Keratinocyte (primary cell): ENCODE data around the gene MPP4. TPM values are rescaled to one million over a fixed set of nuclear protein-coding genes. Genes with fewer than 3 reads are reported as not detected.

Experiments used
- DNase-seq: peaks from one replicate; pipeline ENCODE4 v3.0.0-alpha.2; 2011; ENCODE audit warnings: low read depth, missing footprints, low spot score
- FAIRE-seq: peaks from 2 replicates; lab custom pipeline; 2011; peaks lifted over from hg19 to GRCh38; lab: Jason Lieb, UNC
- H2AFZ ChIP-seq: 2 replicates; pipeline ENCODE4 v1.6.0; 2012; ENCODE audit warnings: low read length, control low read depth, inconsistent platforms; ENCODE audit not compliant: control insufficient read depth
- H3K27ac ChIP-seq: 2 replicates; pipeline ENCODE4 v1.5.1; 2011; ENCODE audit warnings: low read length; ENCODE audit not compliant: control insufficient read depth, insufficient read depth
- H3K27me3 ChIP-seq: 3 replicates; pipeline ENCODE4 v1.6.0; 2011; ENCODE audit warnings: low read length; ENCODE audit not compliant: control insufficient read depth, insufficient read depth; ENCODE audit errors: extremely low read depth
- H3K36me3 ChIP-seq, 2 experiments: 2 replicates in 1 of 2; 3 replicates in 1 of 2; pipeline ENCODE4 v1.5.1; 2011; ENCODE audit warnings: low read length in 2 of 2, mild to moderate bottlenecking in 1 of 2; ENCODE audit not compliant: control insufficient read depth in 2 of 2, insufficient read depth in 2 of 2; ENCODE audit errors: extremely low read depth in 1 of 2
- H3K4me1 ChIP-seq: 3 replicates; pipeline ENCODE4 v1.5.1; 2011; ENCODE audit warnings: low read length; ENCODE audit not compliant: control insufficient read depth, insufficient read depth; ENCODE audit errors: extremely low read depth
- H3K4me2 ChIP-seq: 3 replicates; pipeline ENCODE4 v1.6.0; 2011; ENCODE audit warnings: low read depth, low read length; ENCODE audit not compliant: control insufficient read depth, insufficient read depth; ENCODE audit errors: extremely low read depth
- H3K4me3 ChIP-seq, 3 experiments: fragments of 200-600 bp in 1 of 3; sonication (generic) in 1 of 3; 2 replicates in 2 of 3; 3 replicates in 1 of 3; pipeline ENCODE4 v1.5.1; 2011 to 2016; ENCODE audit warnings: low read length in 3 of 3, mild to moderate bottlenecking in 3 of 3, control low read depth in 2 of 3, inconsistent platforms in 1 of 3, low read depth in 1 of 3, mixed read lengths in 1 of 3, mixed run types in 1 of 3, moderate library complexity in 1 of 3; ENCODE audit not compliant: control insufficient read depth in 2 of 3, insufficient read depth in 2 of 3; ENCODE audit errors: extremely low read depth in 1 of 3
- H3K79me2 ChIP-seq: 2 replicates; pipeline ENCODE4 v1.6.0; 2012; ENCODE audit warnings: low read length; ENCODE audit not compliant: control insufficient read depth, insufficient read depth
- H3K9ac ChIP-seq: 3 replicates; pipeline ENCODE4 v1.6.0; 2011; ENCODE audit warnings: low read length; ENCODE audit not compliant: control insufficient read depth, insufficient read depth; ENCODE audit errors: extremely low read depth
- H3K9me1 ChIP-seq: 3 replicates; pipeline ENCODE4 v1.6.0; 2011; ENCODE audit warnings: low read length; ENCODE audit not compliant: control insufficient read depth, insufficient read depth; ENCODE audit errors: extremely low read depth
- H3K9me3 ChIP-seq: 2 replicates; pipeline ENCODE4 v1.5.1; 2012; ENCODE audit warnings: low read depth, low read length; ENCODE audit not compliant: control insufficient read depth
- H4K20me1 ChIP-seq: 3 replicates; pipeline ENCODE4 v1.6.0; 2011; ENCODE audit warnings: low read length; ENCODE audit not compliant: control insufficient read depth, insufficient read depth; ENCODE audit errors: extremely low read depth
- CTCF ChIP-seq, 3 experiments: IDR thresholded peaks in 1 of 3; conservative IDR thresholded peaks in 1 of 3; optimal IDR thresholded peaks in 1 of 3; 2 replicates in 2 of 3; 3 replicates in 1 of 3; pipeline versions ENCODE3 to v1.5.1; 2011; ENCODE audit warnings: low read length in 3 of 3, mild to moderate bottlenecking in 3 of 3, moderate library complexity in 2 of 3, control low read depth in 1 of 3, inconsistent platforms in 1 of 3; ENCODE audit not compliant: insufficient read depth in 2 of 3; ENCODE audit errors: extremely low read depth in 1 of 3
- EZH2 ChIP-seq: IDR thresholded peaks from one replicate; pipeline ENCODE4 v1.6.1; 2012; ENCODE audit warnings: inconsistent platforms, mild to moderate bottlenecking, low read length, moderate library complexity
- dilution Hi-C: fragments of 300-500 bp; cut with MboI; formaldehyde crosslinking; loops from one replicate; pipeline ENCODE4 v1.7.0; 2020; ENCODE audit warnings: low sequenced_read_pairs; ENCODE audit not compliant: extremely low pct_ligation_motif_present
- polyA plus RNA-seq, 5 experiments: library from polyadenylated mRNA; depleted of rRNA in 3 of 5; stranded (reverse) in 3 of 5; stranded (forward) in 1 of 5; unstranded in 1 of 5; fragments of >200 nt; gene quantifications; 1 replicate in 1 of 5; 2 replicates in 3 of 5; 3 replicates in 1 of 5; pipeline versions ENCODE4 v1.2.1 to v1.2.3, GENCODE V29; 2011 to 2012; ENCODE audit warnings: missing spikeins in 2 of 5, low read depth in 1 of 5, low replicate concordance in 1 of 5

Gene MPP4
- polyA plus RNA-seq, 1 donor (not counting 4 experiments of a cell fraction or from before 2014, with no cell fraction given): 0.42 TPM

DNA sequence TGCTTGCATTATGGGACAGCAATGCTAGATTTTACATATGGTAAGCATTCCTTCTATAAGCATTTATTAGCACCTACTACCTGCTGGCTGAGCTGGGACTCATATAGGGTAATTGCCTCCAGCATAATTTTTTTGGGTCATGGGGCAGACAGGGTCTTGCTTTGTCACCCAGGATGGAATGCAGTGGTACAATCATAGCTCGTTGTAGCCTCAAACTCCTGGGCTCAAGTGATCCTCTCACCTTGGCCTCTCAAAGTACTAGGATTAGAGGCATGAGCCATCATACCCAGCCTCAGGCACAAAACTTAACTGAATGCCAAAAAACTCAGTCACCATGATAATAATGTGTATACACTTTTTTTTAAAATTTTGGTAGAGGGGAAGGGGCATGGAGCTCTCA is 90.4 kb downstream of the MPP4 start:
- Histone ChIP-seq H3K27me3 (no peaks in the 10 kb centered on the region), H3K9me1 (no peaks in the 10 kb centered on the region), H4K20me1 (no peaks in the 10 kb centered on the region), H3K4me3 (no peak overlapping the region), H3K79me2 (no peaks in the 10 kb centered on the region), H3K27ac (no peak overlapping the region), H3K9ac (no peak overlapping the region), H3K9me3 (no peaks in the 10 kb centered on the region), H3K4me2 (no peak overlapping the region), H3K4me1 (no peaks in the 10 kb centered on the region), H3K36me3 (no peaks in the 10 kb centered on the region), H2AFZ (no peak overlapping the region)
- FAIRE-seq (no peak), DNase-seq (no peak)
- no peak for TF ChIP-seq EZH2
- dilution Hi-C loops: no loop called here

DNA sequence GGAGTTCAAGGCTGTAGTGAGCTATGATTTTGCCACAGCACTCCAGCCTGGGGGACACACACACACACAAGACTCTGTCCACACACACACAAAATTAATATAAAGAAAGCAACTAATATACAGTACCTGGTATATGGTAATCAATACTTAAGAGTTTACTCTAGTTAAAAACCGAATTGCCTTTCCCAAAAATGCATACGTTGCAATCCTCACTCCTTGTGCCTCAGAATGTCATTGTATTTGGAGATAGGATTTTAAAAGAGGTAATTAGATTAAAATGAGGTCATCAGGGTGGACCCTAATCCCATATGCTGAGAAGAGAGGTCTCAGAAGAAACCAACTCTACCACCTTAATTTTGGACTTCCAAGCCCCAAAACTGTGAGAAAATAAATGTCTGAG is 90.9 kb downstream of the MPP4 start:
- Histone ChIP-seq H3K27ac (no peak overlapping the region), H4K20me1 (no peaks in the 10 kb centered on the region), H3K9me1 (no peaks in the 10 kb centered on the region), H3K9me3 (no peaks in the 10 kb centered on the region), H3K36me3 (no peaks in the 10 kb centered on the region), H3K79me2 (no peaks in the 10 kb centered on the region), H3K4me3 (no peak overlapping the region), H3K4me2 (no peak overlapping the region), H3K9ac (no peak overlapping the region), H3K4me1 (no peaks in the 10 kb centered on the region), H2AFZ (no peak overlapping the region), H3K27me3 (no peaks in the 10 kb centered on the region)
- no peak for TF ChIP-seq EZH2
- TF ChIP-seq CTCF (optimal IDR thresholded peaks at IDR 0.05 in 1 of 3, IDR thresholded peaks at IDR 0.05 in 1 of 3, conservative IDR thresholded peaks at IDR 0.05 in 1 of 3; ENCODE audit: extremely low read depth in 1 of 3, insufficient read depth in 2 of 3, low read length in 3 of 3): no peak
- FAIRE-seq (no peak), DNase-seq (no peak)
- dilution Hi-C loops: no loop called here

DNA sequence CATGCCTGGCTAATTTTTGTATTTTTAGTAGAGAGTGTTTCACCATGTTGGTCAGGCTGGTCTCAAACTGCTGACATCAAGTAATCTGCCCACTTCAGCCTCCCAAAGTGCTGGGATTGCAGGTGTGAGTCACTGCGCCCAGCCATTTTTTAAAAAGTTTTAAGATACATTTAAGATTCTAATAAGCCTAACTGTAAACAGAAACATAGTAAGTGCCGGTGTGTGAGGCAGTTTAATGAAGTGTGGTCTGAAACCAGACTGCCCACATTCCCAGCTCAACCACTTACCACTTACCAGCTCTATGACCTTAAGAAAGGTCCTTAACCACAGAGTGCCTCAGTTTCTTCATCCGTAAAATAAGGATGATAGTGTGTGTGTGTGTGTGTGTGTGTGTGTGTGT is 97.5 kb downstream of the MPP4 start:
- dilution Hi-C loops: no loop called here
- H3K9me3 ChIP-seq: no peaks in the 10 kb centered on the region
- no peaks in the 10 kb centered on the region for H3K27me3 ChIP-seq
- no peaks in the 10 kb centered on the region for H3K9me1 ChIP-seq
- H2AFZ ChIP-seq: no peak overlapping the region
- TF ChIP-seq EZH2 (no peak), CTCF (optimal IDR thresholded peaks at IDR 0.05 in 1 of 3, IDR thresholded peaks at IDR 0.05 in 1 of 3, conservative IDR thresholded peaks at IDR 0.05 in 1 of 3; ENCODE audit: extremely low read depth in 1 of 3, insufficient read depth in 2 of 3, low read length in 3 of 3) (no peak)
- H3K4me3 ChIP-seq: no peak overlapping the region
- H3K4me2 ChIP-seq: no peak overlapping the region
- no peaks in the 10 kb centered on the region for H3K79me2 ChIP-seq
- FAIRE-seq: no peak
- H4K20me1 ChIP-seq: no peaks in the 10 kb centered on the region
- H3K9ac ChIP-seq: no peak overlapping the region
- H3K4me1 ChIP-seq: no peaks in the 10 kb centered on the region
- no peaks in the 10 kb centered on the region for H3K36me3 ChIP-seq
- no peak for DNase-seq
- no peak overlapping the region for H3K27ac ChIP-seq
